Measurements from ENCODE around the gene LHFPL3. TPM values are rescaled to one million over a fixed set of nuclear protein-coding genes. Genes with fewer than 3 reads are reported as not detected.
A peak's percentile ranks its signal among the peaks of the same experiment; 100 is the strongest.

LHFPL3 gene
- total RNA-seq, 1 donor from 2014 or later: not detected

GRCh38 chr7:104928721-104929400, 600.5 kb downstream of the LHFPL3 start:
- Mint-ChIP-seq H3K4me3 (ENCODE audit: low read depth) (no peak overlapping the region), H3K36me3 (ENCODE audit: insufficient read depth) (no peaks in the 10 kb centered on the region), H3K27me3 (no peaks in the 10 kb centered on the region), H3K9me3 (ENCODE audit: low read depth) (no peaks in the 10 kb centered on the region), H3K27ac (no peak overlapping the region), H3K4me1 (ENCODE audit: low read depth) (peaks cover 47% of the 10 kb centered on the region)
- DNase-seq (ENCODE audit: low spot score, unreplicated experiment): no peak
- TF ChIP-seq CTCF (IDR thresholded peaks at IDR 0.05; ENCODE audit: unreplicated experiment): no peak

DNA sequence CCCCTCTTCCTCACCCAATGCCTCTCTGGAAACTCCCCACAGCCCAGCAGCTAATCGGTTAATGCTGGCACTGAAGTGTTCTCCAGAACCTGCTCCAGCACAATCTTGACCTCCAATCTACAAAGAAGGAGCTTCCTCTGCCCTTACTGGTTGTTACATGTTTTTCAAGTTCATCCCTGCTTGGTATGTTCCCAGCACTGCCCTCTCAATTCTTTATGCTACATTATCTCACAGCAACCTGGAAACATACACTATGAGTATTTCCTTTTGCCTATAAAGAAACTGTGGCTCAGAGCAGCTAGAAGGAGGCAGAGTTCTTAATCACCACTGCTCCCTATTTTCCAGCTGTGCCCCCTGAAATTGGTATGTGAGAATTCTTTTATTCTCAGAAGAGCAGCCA, 601.5 kb downstream of the LHFPL3 start:
- Mint-ChIP-seq H3K4me3 (ENCODE audit: low read depth) (no peak overlapping the region), H3K27ac (peak overlapping the region; percentile 76), H3K4me1 (ENCODE audit: low read depth) (peaks cover 53% of the 10 kb centered on the region), H3K27me3 (no peaks in the 10 kb centered on the region), H3K36me3 (ENCODE audit: insufficient read depth) (no peaks in the 10 kb centered on the region), H3K9me3 (ENCODE audit: low read depth) (no peaks in the 10 kb centered on the region)
- TF ChIP-seq CTCF (IDR thresholded peaks at IDR 0.05; ENCODE audit: unreplicated experiment): no peak
- no peak for DNase-seq (ENCODE audit: low spot score, unreplicated experiment)

GRCh38 chr7:104931181-104931781, 602.9 kb downstream of the LHFPL3 start:
- TF ChIP-seq CTCF (IDR thresholded peaks at IDR 0.05; ENCODE audit: unreplicated experiment): no peak
- peaks cover 50% of the 10 kb centered on the region for H3K4me1 Mint-ChIP-seq (ENCODE audit: low read depth)
- H3K4me3 Mint-ChIP-seq (ENCODE audit: low read depth): no peak overlapping the region
- H3K36me3 Mint-ChIP-seq (ENCODE audit: insufficient read depth): no peaks in the 10 kb centered on the region
- no peaks in the 10 kb centered on the region for H3K27me3 Mint-ChIP-seq
- no peaks in the 10 kb centered on the region for H3K9me3 Mint-ChIP-seq (ENCODE audit: low read depth)
- DNase-seq (ENCODE audit: low spot score, unreplicated experiment): no peak
- peak overlapping the region; percentile 90 for H3K27ac Mint-ChIP-seq

- H3K27me3 Mint-ChIP-seq: no peaks in the 10 kb centered on the region
- no peak for DNase-seq (ENCODE audit: low spot score, unreplicated experiment)
- H3K9me3 Mint-ChIP-seq (ENCODE audit: low read depth): no peaks in the 10 kb centered on the region
- peaks cover 37% of the 10 kb centered on the region for H3K4me1 Mint-ChIP-seq (ENCODE audit: low read depth)
- TF ChIP-seq CTCF (IDR thresholded peaks at IDR 0.05; ENCODE audit: unreplicated experiment): no peak
- no peak overlapping the region for H3K4me3 Mint-ChIP-seq (ENCODE audit: low read depth)
- H3K27ac Mint-ChIP-seq: no peak overlapping the region
- H3K36me3 Mint-ChIP-seq (ENCODE audit: insufficient read depth): no peaks in the 10 kb centered on the region
Measured at GRCh38 chr7:104933022-104933421, 604.6 kb downstream of the LHFPL3 start.

DNA sequence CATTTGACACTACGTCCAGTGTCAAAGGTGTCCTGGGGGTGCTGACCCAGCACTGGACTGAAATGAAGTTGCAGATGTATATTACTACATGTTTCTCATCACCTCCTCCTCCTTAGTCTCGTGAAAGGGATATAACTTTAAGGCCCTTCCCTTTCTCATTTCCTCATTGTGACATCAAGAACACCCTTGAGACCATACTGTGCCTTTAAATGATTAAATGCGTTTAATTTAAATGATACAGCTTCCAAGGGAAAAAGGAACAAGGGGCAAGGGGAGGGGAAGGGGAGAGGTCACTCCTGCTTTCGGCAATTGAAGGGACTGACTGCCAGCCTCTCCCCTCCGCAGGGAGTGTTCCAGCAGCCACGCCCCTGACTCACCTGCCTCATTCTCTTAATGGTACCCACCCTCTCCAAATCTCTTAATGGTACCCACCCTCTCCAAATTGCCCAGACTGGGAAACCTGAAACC, 605.2 kb downstream of the LHFPL3 start:
- Mint-ChIP-seq H3K27me3 (no peaks in the 10 kb centered on the region), H3K36me3 (ENCODE audit: insufficient read depth) (no peaks in the 10 kb centered on the region), H3K4me1 (ENCODE audit: low read depth) (peaks cover 34% of the 10 kb centered on the region), H3K9me3 (ENCODE audit: low read depth) (no peaks in the 10 kb centered on the region), H3K27ac (no peak overlapping the region), H3K4me3 (ENCODE audit: low read depth) (no peak overlapping the region)
- no peak for TF ChIP-seq CTCF (IDR thresholded peaks at IDR 0.05; ENCODE audit: unreplicated experiment)
- DNase-seq (ENCODE audit: low spot score, unreplicated experiment): no peak
